Liver (tissue), 2 donors: Measurements from ENCODE around the gene TPSB2.
"Not testable (repeated sequence)": the region's sequence is repeated elsewhere in the genome, so short reads cannot be mapped to it uniquely, and the experiment has no call there.

Source experiments
- HNF4A ChIP-seq, 2 donors: conservative IDR thresholded peaks; 2 replicates each; pipeline ENCODE4 v1.6.1; 2016; ENCODE audit warnings: antibody characterized with exemption in 2 of 2, mild to moderate bottlenecking in 2 of 2
- JUND ChIP-seq, 2 donors: IDR thresholded peaks; 2 replicates each; pipeline ENCODE4 v1.6.1; 2016; ENCODE audit warnings: antibody characterized with exemption in 2 of 2
- SP1 ChIP-seq: IDR thresholded peaks from 2 replicates; pipeline ENCODE4 v1.6.1; 2018; ENCODE audit warnings: antibody characterized with exemption, mild to moderate bottlenecking
- TF ChIP-seq, protein P1 (sequence below): IDR thresholded peaks from 2 replicates; pipeline ENCODE4 v1.6.1; 2016; ENCODE audit warnings: antibody characterized with exemption, mild to moderate bottlenecking
- donor health status: healthy.

DNA sequence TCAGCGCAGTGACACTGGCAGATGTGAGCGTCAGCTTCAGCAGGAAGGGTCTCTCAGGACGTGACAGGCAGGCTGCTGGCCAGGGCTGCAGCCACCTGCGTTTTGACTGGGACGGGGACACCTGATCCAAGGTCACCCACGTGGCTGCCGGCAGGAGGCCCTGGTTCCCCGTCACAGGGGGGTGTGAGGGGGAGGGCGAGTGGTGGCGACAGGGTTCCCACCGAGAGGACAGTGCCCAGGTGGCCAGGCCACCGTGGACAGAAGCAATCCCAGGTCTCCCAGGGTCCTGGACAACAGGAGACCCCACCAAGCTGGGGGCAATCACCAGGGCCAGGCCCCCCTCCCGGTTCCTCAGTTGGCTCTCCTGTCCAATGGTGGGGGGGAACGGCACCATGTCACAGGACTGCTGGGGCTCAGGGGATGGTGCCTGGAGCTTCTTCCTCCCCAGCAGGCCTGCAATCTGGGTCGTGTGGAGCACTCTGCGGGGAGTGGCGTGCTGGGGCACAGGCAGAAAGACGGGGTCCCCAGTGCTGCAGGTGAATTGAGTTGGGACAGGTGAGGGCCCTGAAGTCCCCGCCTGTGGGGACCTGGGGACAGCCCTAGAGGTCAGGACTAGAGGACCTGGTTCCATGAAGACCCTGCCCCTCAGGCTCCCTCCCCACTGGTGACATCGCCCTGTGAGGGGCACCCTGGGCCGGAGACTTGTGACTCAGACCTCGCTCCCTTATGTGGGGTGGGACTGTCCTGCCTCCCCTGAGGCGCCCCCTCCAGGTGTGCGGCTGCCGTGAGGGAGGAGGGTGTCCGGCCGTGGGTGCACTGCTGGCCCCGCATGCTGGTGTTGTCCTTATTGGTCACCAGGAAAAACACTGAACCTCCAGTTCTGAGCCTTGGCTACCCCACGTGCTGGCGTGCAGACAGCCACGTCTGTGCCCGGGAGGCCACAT, 14.2 kb upstream of the TPSB2 start:
- not testable (repeated sequence) for TF ChIP-seq HNF4A (conservative IDR thresholded peaks at IDR 0.05); SP1; JUND (IDR thresholded peaks at IDR 0.05)
- TF ChIP-seq, protein P1, sequence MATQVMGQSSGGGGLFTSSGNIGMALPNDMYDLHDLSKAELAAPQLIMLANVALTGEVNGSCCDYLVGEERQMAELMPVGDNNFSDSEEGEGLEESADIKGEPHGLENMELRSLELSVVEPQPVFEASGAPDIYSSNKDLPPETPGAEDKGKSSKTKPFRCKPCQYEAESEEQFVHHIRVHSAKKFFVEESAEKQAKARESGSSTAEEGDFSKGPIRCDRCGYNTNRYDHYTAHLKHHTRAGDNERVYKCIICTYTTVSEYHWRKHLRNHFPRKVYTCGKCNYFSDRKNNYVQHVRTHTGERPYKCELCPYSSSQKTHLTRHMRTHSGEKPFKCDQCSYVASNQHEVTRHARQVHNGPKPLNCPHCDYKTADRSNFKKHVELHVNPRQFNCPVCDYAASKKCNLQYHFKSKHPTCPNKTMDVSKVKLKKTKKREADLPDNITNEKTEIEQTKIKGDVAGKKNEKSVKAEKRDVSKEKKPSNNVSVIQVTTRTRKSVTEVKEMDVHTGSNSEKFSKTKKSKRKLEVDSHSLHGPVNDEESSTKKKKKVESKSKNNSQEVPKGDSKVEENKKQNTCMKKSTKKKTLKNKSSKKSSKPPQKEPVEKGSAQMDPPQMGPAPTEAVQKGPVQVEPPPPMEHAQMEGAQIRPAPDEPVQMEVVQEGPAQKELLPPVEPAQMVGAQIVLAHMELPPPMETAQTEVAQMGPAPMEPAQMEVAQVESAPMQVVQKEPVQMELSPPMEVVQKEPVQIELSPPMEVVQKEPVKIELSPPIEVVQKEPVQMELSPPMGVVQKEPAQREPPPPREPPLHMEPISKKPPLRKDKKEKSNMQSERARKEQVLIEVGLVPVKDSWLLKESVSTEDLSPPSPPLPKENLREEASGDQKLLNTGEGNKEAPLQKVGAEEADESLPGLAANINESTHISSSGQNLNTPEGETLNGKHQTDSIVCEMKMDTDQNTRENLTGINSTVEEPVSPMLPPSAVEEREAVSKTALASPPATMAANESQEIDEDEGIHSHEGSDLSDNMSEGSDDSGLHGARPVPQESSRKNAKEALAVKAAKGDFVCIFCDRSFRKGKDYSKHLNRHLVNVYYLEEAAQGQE = not testable (repeated sequence)
